Mesenchymal stem cell (in vitro differentiated cells and primary cell): ENCODE data around the gene TTC5.
A peak's percentile ranks its signal among the peaks of the same experiment; 100 is the strongest.

Experiments used
- DNase-seq: peaks from one replicate; pipeline ENCODE4 v3.0.0-alpha.2; 2013
- H2AFZ ChIP-seq: one replicate; pipeline ENCODE4 v1.6.1; 2013; ENCODE audit warnings: low read depth, mild to moderate bottlenecking, control low read depth, inconsistent platforms, low read length, moderate library complexity
- H2AK5ac ChIP-seq: 2 replicates; pipeline ENCODE4 v1.6.1; 2013; ENCODE audit warnings: low read length, moderate library complexity, mild to moderate bottlenecking, inconsistent platforms; ENCODE audit not compliant: severe bottlenecking
- H2BK120ac ChIP-seq: one replicate; pipeline ENCODE4 v1.6.1; 2013; ENCODE audit warnings: low read depth, mild to moderate bottlenecking, inconsistent platforms, low read length, moderate library complexity
- H2BK12ac ChIP-seq, 2 experiments: one replicate each; pipeline ENCODE4 v1.6.1; 2013; ENCODE audit warnings: inconsistent platforms in 2 of 2, low read length in 2 of 2, mild to moderate bottlenecking in 2 of 2, moderate library complexity in 2 of 2, control low read depth in 1 of 2
- H2BK15ac ChIP-seq: one replicate; pipeline ENCODE4 v1.6.1; 2013; ENCODE audit warnings: mild to moderate bottlenecking, low read depth, inconsistent platforms; ENCODE audit not compliant: poor library complexity, severe bottlenecking
- H2BK5ac ChIP-seq: 2 replicates; pipeline ENCODE4 v1.6.1; 2013; ENCODE audit warnings: low read depth, mild to moderate bottlenecking, low read length, control low read depth, inconsistent platforms; ENCODE audit not compliant: poor library complexity, severe bottlenecking
- H3K14ac ChIP-seq, 2 experiments: one replicate each; pipeline ENCODE4 v1.6.1; 2013; ENCODE audit warnings: inconsistent platforms in 2 of 2, low read length in 2 of 2, control low read depth in 1 of 2, mild to moderate bottlenecking in 1 of 2, moderate library complexity in 1 of 2
- H3K18ac ChIP-seq, 2 experiments: one replicate each; pipeline ENCODE4 v1.6.1; 2013; ENCODE audit warnings: inconsistent platforms in 2 of 2, low read length in 2 of 2, control low read depth in 1 of 2, low read depth in 1 of 2, mild to moderate bottlenecking in 1 of 2
- H3K23ac ChIP-seq, 2 experiments: one replicate each; pipeline ENCODE4 v1.6.1; 2013; ENCODE audit warnings: inconsistent platforms in 2 of 2, low read length in 2 of 2, mild to moderate bottlenecking in 2 of 2, moderate library complexity in 2 of 2, control low read depth in 1 of 2
- H3K27ac ChIP-seq: 2 replicates; pipeline ENCODE4 v1.5.1; 2013; ENCODE audit warnings: mild to moderate bottlenecking, moderate library complexity, low read length, control low read depth, inconsistent platforms; ENCODE audit not compliant: poor library complexity, severe bottlenecking
- H3K27me3 ChIP-seq, 2 experiments: 2 replicates each; pipeline versions ENCODE4 v1.6.1 to v1.7.0; 2013; ENCODE audit warnings: low read length in 2 of 2, mild to moderate bottlenecking in 2 of 2, moderate library complexity in 2 of 2, control low read depth in 1 of 2, inconsistent platforms in 1 of 2; ENCODE audit not compliant: control insufficient read depth in 1 of 2, insufficient read depth in 1 of 2
- H3K36me3 ChIP-seq, 2 experiments: 2 replicates each; pipeline versions ENCODE4 v1.6.1 to v1.7.0; 2013; ENCODE audit warnings: low read length in 2 of 2, control low read depth in 1 of 2, inconsistent platforms in 1 of 2, low read depth in 1 of 2, mild to moderate bottlenecking in 1 of 2; ENCODE audit not compliant: insufficient read depth in 2 of 2, control insufficient read depth in 1 of 2
- H3K4ac ChIP-seq, 2 experiments: one replicate each; pipeline ENCODE4 v1.6.1; 2013; ENCODE audit warnings: inconsistent platforms in 2 of 2, low read length in 2 of 2, mild to moderate bottlenecking in 2 of 2, moderate library complexity in 2 of 2, control low read depth in 1 of 2, low read depth in 1 of 2
- H3K4me1 ChIP-seq: 2 replicates; pipeline ENCODE4 v1.6.1; 2013; ENCODE audit warnings: low read depth, low read length, control low read depth; ENCODE audit not compliant: control insufficient read depth, insufficient read depth
- H3K4me2 ChIP-seq: 2 replicates; pipeline ENCODE4 v1.6.1; 2013; ENCODE audit warnings: low read length, mild to moderate bottlenecking, inconsistent platforms; ENCODE audit not compliant: poor library complexity, severe bottlenecking
- H3K4me3 ChIP-seq, 2 experiments: 2 replicates each; pipeline versions ENCODE4 v1.5.1 to v1.7.0; 2013; ENCODE audit warnings: low read length in 2 of 2, mild to moderate bottlenecking in 2 of 2, control low read depth in 1 of 2, low read depth in 1 of 2; ENCODE audit not compliant: insufficient read depth in 1 of 2
- H3K79me1 ChIP-seq: replicated peaks from 2 replicates; pipeline ENCODE4 v1.6.1; 2013; ENCODE audit warnings: mild to moderate bottlenecking, control low read depth, low read length, inconsistent platforms; ENCODE audit not compliant: poor library complexity, severe bottlenecking
- H3K9ac ChIP-seq: 2 replicates; pipeline ENCODE4 v1.7.0; 2013; ENCODE audit warnings: mild to moderate bottlenecking, low read length, moderate library complexity
- H3K9me3 ChIP-seq: 2 replicates; pipeline ENCODE4 v1.7.0; 2013; ENCODE audit warnings: mild to moderate bottlenecking, low read length; ENCODE audit not compliant: control insufficient read depth
- H4K8ac ChIP-seq: one replicate; pipeline ENCODE4 v1.6.1; 2013; ENCODE audit warnings: inconsistent platforms, mild to moderate bottlenecking, low read length, moderate library complexity
- H4K91ac ChIP-seq: one replicate; pipeline ENCODE4 v1.6.1; 2013; ENCODE audit warnings: mild to moderate bottlenecking, low read length, inconsistent platforms
- WGBS: methylation state at CpG from one replicate; pipeline ENCODE4 v1.1.7; 2013; ENCODE audit warnings: mixed read lengths; 5-methylcytosine and 5-hydroxymethylcytosine counted together

Gene TTC5

GRCh38 chr14:20346713-20347112 lies 41.0 kb upstream of the TTC5 start:
- Histone ChIP-seq H2BK5ac (no peak overlapping the region), H2AK5ac (no peak overlapping the region), H3K23ac (no peak overlapping the region), H3K27me3 (no peaks in the 10 kb centered on the region), H3K14ac (no peak overlapping the region), H3K4me1 (no peaks in the 10 kb centered on the region), H4K91ac (no peak overlapping the region), H2BK15ac (no peak overlapping the region), H2BK12ac (no peak overlapping the region), H3K4me2 (no peak overlapping the region), H2BK120ac (no peak overlapping the region), H3K18ac (no peak overlapping the region), H2AFZ (no peak overlapping the region), H3K9ac (no peak overlapping the region), H3K4ac (no peak overlapping the region), H3K9me3 (no peaks in the 10 kb centered on the region), H4K8ac (no peak overlapping the region), H3K27ac (no peak overlapping the region), H3K36me3 (peaks cover 8 to 54% of the 10 kb centered on the region in 2 experiments), H3K4me3 (no peak overlapping the region), H3K79me1 (peaks cover 16% of the 10 kb centered on the region)
- 88% methylated on average over 1 of the region's 1 CpG for WGBS
- DNase-seq = no peak

GRCh38 chr14:20345366-20345765 lies 39.6 kb upstream of the TTC5 start:
- Histone ChIP-seq H4K8ac (no peak overlapping the region), H3K4me3 (no peak overlapping the region), H2BK15ac (no peak overlapping the region), H3K36me3 (peaks cover 8 to 43% of the 10 kb centered on the region in 2 experiments), H3K79me1 (peaks cover 11% of the 10 kb centered on the region), H3K23ac (no peak overlapping the region), H3K27me3 (no peaks in the 10 kb centered on the region), H4K91ac (no peak overlapping the region), H2BK120ac (no peak overlapping the region), H2AFZ (no peak overlapping the region), H2BK5ac (no peak overlapping the region), H2AK5ac (no peak overlapping the region), H3K18ac (no peak overlapping the region), H3K9me3 (no peaks in the 10 kb centered on the region), H3K9ac (no peak overlapping the region), H3K4me2 (no peak overlapping the region), H3K4me1 (no peaks in the 10 kb centered on the region), H3K4ac (no peak overlapping the region), H3K14ac (no peak overlapping the region), H3K27ac (no peak overlapping the region), H2BK12ac (no peak overlapping the region)
- 100% methylated on average over 1 of the region's 1 CpG for WGBS
- DNase-seq = no peak

GRCh38 chr14:20343862-20344220 lies 38.1 kb upstream of the TTC5 start:
- H3K4me2 ChIP-seq = peak overlapping the region; percentile 24
- WGBS = no CpG with 5 or more reads among the region's 3 CpGs

DNA sequence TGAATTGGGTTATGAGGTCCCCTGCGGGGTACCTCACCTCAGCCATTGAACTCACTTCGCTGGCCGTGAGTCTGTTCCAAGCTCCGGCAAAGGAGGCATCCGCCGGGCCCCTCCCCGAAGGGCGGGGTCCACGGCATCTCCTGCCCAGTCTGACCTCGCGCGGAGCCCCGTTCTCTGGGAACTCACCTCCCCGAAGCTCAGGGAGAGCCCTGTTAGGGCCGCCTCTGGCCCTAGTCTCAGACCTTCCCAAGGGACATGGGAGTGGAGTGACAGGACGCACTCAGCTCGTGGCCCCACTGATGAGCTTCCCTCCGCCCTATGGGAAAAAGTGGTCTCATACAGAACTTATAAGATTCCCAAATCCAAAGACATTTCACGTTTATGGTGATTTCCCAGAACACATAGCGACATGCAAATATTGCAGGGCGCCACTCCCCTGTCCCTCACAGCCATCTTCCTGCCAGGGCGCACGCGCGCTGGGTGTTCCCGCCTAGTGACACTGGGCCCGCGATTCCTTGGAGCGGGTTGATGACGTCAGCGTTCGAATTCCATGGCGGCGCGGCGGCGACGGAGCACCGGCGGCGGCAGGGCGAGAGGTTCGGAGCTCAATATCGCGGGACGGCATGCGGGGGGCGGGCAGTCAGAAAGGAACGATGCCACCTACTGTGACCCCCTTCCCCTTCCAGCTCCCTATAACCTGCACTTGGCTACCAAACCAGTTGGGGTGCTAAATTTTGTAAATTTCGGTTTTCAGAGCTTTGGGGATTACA lies 37.5 kb upstream of the TTC5 start, which contains the start of gene PARP2:
TSS of gene PARP2 (plus strand) at position 544 of the 770 bp plus-strand sequence. CDS start at position 551, 7 bp downstream.
- no peak within 1 kb of the TSS for H4K91ac ChIP-seq
- no peak within 1 kb of the TSS for H2BK15ac ChIP-seq
- no peak within 1 kb of the TSS for H3K4ac ChIP-seq
- no peak within 1 kb of the TSS for H2BK120ac ChIP-seq
- H2AK5ac ChIP-seq = no peak within 1 kb of the TSS
- under 1% methylated on average over 41 of the region's 50 CpGs for WGBS
- H3K36me3 ChIP-seq = peaks cover 3 to 27% of the 10 kb centered on the region in 2 experiments
- H3K14ac ChIP-seq = no peak within 1 kb of the TSS
- no peaks in the 10 kb centered on the region for H3K9me3 ChIP-seq
- H3K23ac ChIP-seq = no peak within 1 kb of the TSS
- no peaks in the 10 kb centered on the region for H3K27me3 ChIP-seq
- H2BK12ac ChIP-seq = no peak within 1 kb of the TSS
- H3K79me1 ChIP-seq = peaks cover 8% of the 10 kb centered on the region
- peak within 1 kb of the TSS; percentile 63 for H3K4me2 ChIP-seq
- H2AFZ ChIP-seq = no peak within 1 kb of the TSS
- peak within 1 kb of the TSS; percentile 35 for H4K8ac ChIP-seq
- H3K18ac ChIP-seq = peak within 1 kb of the TSS; percentile 40 to 45
- H3K4me1 ChIP-seq = no peaks in the 10 kb centered on the region
- peak within 1 kb of the TSS; percentile 92 for H3K27ac ChIP-seq
- peak; percentile 100 for DNase-seq
- H2BK5ac ChIP-seq = no peak within 1 kb of the TSS
- H3K9ac ChIP-seq = peak within 1 kb of the TSS; percentile 98
- H3K4me3 ChIP-seq = peak within 1 kb of the TSS; percentile 70 to 94

More at GRCh38 chr14:20343862-20344220, 38.1 kb upstream of the TTC5 start:
- Histone ChIP-seq H3K27ac (peak overlapping the region; percentile 66), H3K14ac (no peak overlapping the region), H2BK5ac (no peak overlapping the region), H3K4me1 (no peaks in the 10 kb centered on the region), H3K27me3 (no peaks in the 10 kb centered on the region), H4K8ac (peak overlapping the region; percentile 35), H3K4ac (no peak overlapping the region), H3K4me3 (peak overlapping the region; percentile 70 to 94), H3K79me1 (peaks cover 8% of the 10 kb centered on the region), H2BK15ac (no peak overlapping the region), H3K9me3 (no peaks in the 10 kb centered on the region), H3K23ac (no peak overlapping the region), H2BK120ac (no peak overlapping the region), H3K36me3 (peaks cover 6 to 30% of the 10 kb centered on the region in 2 experiments), H4K91ac (no peak overlapping the region), H2BK12ac (no peak overlapping the region), H3K9ac (peak overlapping the region; percentile 98), H2AFZ (no peak overlapping the region), H3K18ac (no peak overlapping the region), H2AK5ac (no peak overlapping the region)
- peak; percentile 50 for DNase-seq
